Activated CD4-positive, alpha-beta memory T cell treated with anti-CD3 and anti-CD28 coated beads, Interleukin-2, amount 10 ng/mL, durations not matched to agents 7 days and 5 days (primary cell): ENCODE data around the gene ZNF837. TPM values are rescaled to one million over a fixed set of nuclear protein-coding genes. Genes with fewer than 3 reads are reported as not detected.
A peak's percentile ranks its signal among the peaks of the same experiment; 100 is the strongest.

ENCODE experiments used
- CTCF ChIA-PET: fragments of 350-600 bp; sonication (Branson Sonifier 250); formaldehyde crosslinking; loops from one replicate; lab custom pipeline; 2021; ENCODE audit warnings: antibody characterized with exemption, inconsistent platforms; lab: Charles Lee
- POLR2A ChIA-PET: fragments of 350-600 bp; sonication (Branson Sonifier 250); formaldehyde crosslinking; loops from one replicate; lab custom pipeline; 2021; ENCODE audit warnings: antibody characterized with exemption; lab: Charles Lee
- DNase-seq: peaks from one replicate; pipeline ENCODE4 v3.0.0-alpha.2; 2020
- H3K27ac Mint-ChIP-seq: one replicate; pipeline ENCODE4 v1.8.0; 2021; ENCODE audit warnings: mild to moderate bottlenecking, mixed read lengths
- H3K27me3 Mint-ChIP-seq: one replicate; pipeline ENCODE4 v1.8.0; 2021; ENCODE audit warnings: mixed read lengths
- H3K36me3 Mint-ChIP-seq: one replicate; pipeline ENCODE4 v1.8.0; 2021; ENCODE audit warnings: low read depth, mixed read lengths
- H3K4me1 Mint-ChIP-seq: one replicate; pipeline ENCODE4 v1.8.0; 2021; ENCODE audit warnings: mixed read lengths
- H3K4me3 Mint-ChIP-seq: one replicate; pipeline ENCODE4 v1.8.0; 2021; ENCODE audit warnings: mild to moderate bottlenecking, mixed read lengths
- H3K9me3 Mint-ChIP-seq: one replicate; pipeline ENCODE4 v1.8.0; 2021; ENCODE audit warnings: mixed read lengths
- total RNA-seq, 2 experiments: library from RNA; stranded (reverse); gene quantifications; one replicate each; pipeline ENCODE4 v1.2.3, GENCODE V29; 2021

ZNF837 gene
- total RNA-seq, 2 experiments from 2014 or later, result 1.7 TPM

- ChIA-PET POLR2A (no interaction called here), CTCF (no interaction called here)
- Mint-ChIP-seq H3K36me3 (no peaks in the 10 kb centered on the region), H3K4me1 (peaks cover 29% of the 10 kb centered on the region), H3K27ac (peak overlapping the region; percentile 74), H3K9me3 (no peaks in the 10 kb centered on the region), H3K4me3 (peak overlapping the region; percentile 80), H3K27me3 (no peaks in the 10 kb centered on the region)
- DNase-seq, result peak; percentile 99
Observed at GRCh38 chr19:58400916-58401839, 20.3 kb upstream of the ZNF837 start.

- Mint-ChIP-seq H3K9me3 (no peaks in the 10 kb centered on the region), H3K27ac (no peak overlapping the region), H3K4me1 (peaks cover 29% of the 10 kb centered on the region), H3K36me3 (peaks cover 3% of the 10 kb centered on the region), H3K27me3 (no peaks in the 10 kb centered on the region), H3K4me3 (peak overlapping the region; percentile 80)
- POLR2A ChIA-PET, result no interaction called here
- CTCF ChIA-PET, result no interaction called here
- no peak for DNase-seq
Observed at GRCh38 chr19:58400316-58400915, 19.6 kb upstream of the ZNF837 start.

GRCh38 chr19:58399903-58400302, 19.1 kb upstream of the ZNF837 start:
- ChIA-PET POLR2A (no interaction called here), CTCF (no interaction called here)
- H3K4me1 Mint-ChIP-seq, result peaks cover 30% of the 10 kb centered on the region

GRCh38 chr19:58398545-58398944, 17.7 kb upstream of the ZNF837 start:
- Mint-ChIP-seq H3K27me3 (no peaks in the 10 kb centered on the region), H3K4me1 (peaks cover 36% of the 10 kb centered on the region), H3K36me3 (peaks cover 19% of the 10 kb centered on the region), H3K9me3 (no peaks in the 10 kb centered on the region), H3K4me3 (no peak overlapping the region), H3K27ac (no peak overlapping the region)
- ChIA-PET POLR2A (interaction anchor here (2.4 kb wide), 1 partner anchor 11 kb away, joined by 10 read pairs; the partner anchor contains the start of gene RPS5), CTCF (no interaction called here)
- no peak for DNase-seq

More at GRCh38 chr19:58399903-58400302, 19.1 kb upstream of the ZNF837 start:
- no peaks in the 10 kb centered on the region for H3K27me3 Mint-ChIP-seq
- H3K36me3 Mint-ChIP-seq, result peaks cover 5% of the 10 kb centered on the region
- H3K9me3 Mint-ChIP-seq, result no peaks in the 10 kb centered on the region
- no peak for DNase-seq
- peak overlapping the region; percentile 32 for H3K4me3 Mint-ChIP-seq
- H3K27ac Mint-ChIP-seq, result no peak overlapping the region

- ChIA-PET POLR2A (interaction anchor here (2.4 kb wide), 1 partner anchor 11 kb away, joined by 10 read pairs; the partner anchor contains the start of gene RPS5), CTCF (no interaction called here)
- H3K27ac Mint-ChIP-seq, result no peak overlapping the region
- no peak overlapping the region for H3K4me3 Mint-ChIP-seq
- H3K36me3 Mint-ChIP-seq, result peaks cover 23% of the 10 kb centered on the region
- no peaks in the 10 kb centered on the region for H3K9me3 Mint-ChIP-seq
- peaks cover 35% of the 10 kb centered on the region for H3K4me1 Mint-ChIP-seq
- no peak for DNase-seq
- H3K27me3 Mint-ChIP-seq, result no peaks in the 10 kb centered on the region
Observed at GRCh38 chr19:58398087-58398486, 17.3 kb upstream of the ZNF837 start.

- no peaks in the 10 kb centered on the region for H3K9me3 Mint-ChIP-seq
- no peak overlapping the region for H3K4me3 Mint-ChIP-seq
- no peaks in the 10 kb centered on the region for H3K27me3 Mint-ChIP-seq
- H3K36me3 Mint-ChIP-seq, result peaks cover 28% of the 10 kb centered on the region
- ChIA-PET POLR2A (interaction anchor here (2.4 kb wide), 1 partner anchor 10 kb away, joined by 10 read pairs; the partner anchor contains the start of gene RPS5), CTCF (no interaction called here)
- no peak for DNase-seq
- H3K4me1 Mint-ChIP-seq, result peaks cover 38% of the 10 kb centered on the region
- H3K27ac Mint-ChIP-seq, result no peak overlapping the region
Observed at GRCh38 chr19:58397533-58398037, 16.8 kb upstream of the ZNF837 start.

- H3K4me1 Mint-ChIP-seq, result peaks cover 34% of the 10 kb centered on the region
- no peak overlapping the region for H3K4me3 Mint-ChIP-seq
- DNase-seq, result no peak
- POLR2A ChIA-PET, result interaction anchor here (1.8 to 2.4 kb wide), 2 partner anchors 10 kb away, joined by 6 to 10 read pairs; partner anchors contain the start of gene RPS5
- H3K27ac Mint-ChIP-seq, result no peak overlapping the region
- H3K36me3 Mint-ChIP-seq, result peaks cover 32% of the 10 kb centered on the region
- no peaks in the 10 kb centered on the region for H3K9me3 Mint-ChIP-seq
- CTCF ChIA-PET, result no interaction called here
- no peaks in the 10 kb centered on the region for H3K27me3 Mint-ChIP-seq
Observed at GRCh38 chr19:58396691-58397532, 16.1 kb upstream of the ZNF837 start.

GRCh38 chr19:58395979-58396627, 15.3 kb upstream of the ZNF837 start:
- Mint-ChIP-seq H3K4me3 (no peak overlapping the region), H3K27me3 (no peaks in the 10 kb centered on the region), H3K27ac (no peak overlapping the region), H3K4me1 (peaks cover 31% of the 10 kb centered on the region), H3K9me3 (no peaks in the 10 kb centered on the region), H3K36me3 (peaks cover 35% of the 10 kb centered on the region)
- DNase-seq, result no peak
- ChIA-PET CTCF (no interaction called here), POLR2A (interaction anchor here (1.8 kb wide), 1 partner anchor 9 kb away, joined by 6 read pairs; the partner anchor contains the start of gene RPS5)

- peaks cover 41% of the 10 kb centered on the region for H3K36me3 Mint-ChIP-seq
- H3K27me3 Mint-ChIP-seq, result no peaks in the 10 kb centered on the region
- no peak within 1 kb of the TSS for H3K27ac Mint-ChIP-seq
- no peak for DNase-seq
- H3K4me3 Mint-ChIP-seq, result no peak within 1 kb of the TSS
- ChIA-PET CTCF (interaction anchor here (0.6 kb wide), 1 partner anchor 159 kb away, joined by 7 read pairs; no protein-coding TSS in a partner anchor), POLR2A (interaction anchor here (1.2 to 1.8 kb wide), 2 partner anchors 8 to 33 kb away, joined by 4 to 6 read pairs; partner anchors contain the start of genes RPS5 and ZNF497)
- H3K9me3 Mint-ChIP-seq, result no peaks in the 10 kb centered on the region
- peaks cover 30% of the 10 kb centered on the region for H3K4me1 Mint-ChIP-seq
Observed at GRCh38 chr19:58395220-58395978, 14.6 kb upstream of the ZNF837 start, which contains the start of gene RNF225. Gene RNF225, plus strand, starts transcription at chr19:58395656. Its CDS starts 434 bp downstream, at chr19:58396090.

- no peaks in the 10 kb centered on the region for H3K9me3 Mint-ChIP-seq
- H3K4me3 Mint-ChIP-seq, result no peak overlapping the region
- no peak overlapping the region for H3K27ac Mint-ChIP-seq
- ChIA-PET POLR2A (interaction anchor here (1.2 to 1.8 kb wide), 2 partner anchors 8 to 32 kb away, joined by 4 to 6 read pairs; partner anchors contain the start of genes RPS5 and ZNF497), CTCF (interaction anchor here (0.6 kb wide), 1 partner anchor 159 kb away, joined by 7 read pairs; no protein-coding TSS in a partner anchor)
- H3K27me3 Mint-ChIP-seq, result no peaks in the 10 kb centered on the region
- peaks cover 28% of the 10 kb centered on the region for H3K4me1 Mint-ChIP-seq
- no peak for DNase-seq
- peaks cover 45% of the 10 kb centered on the region for H3K36me3 Mint-ChIP-seq
Observed at GRCh38 chr19:58394821-58395219, 14.0 kb upstream of the ZNF837 start.

- POLR2A ChIA-PET, result no interaction called here
- Mint-ChIP-seq H3K36me3 (peaks cover 53% of the 10 kb centered on the region), H3K4me1 (peaks cover 35% of the 10 kb centered on the region), H3K27me3 (no peaks in the 10 kb centered on the region), H3K9me3 (no peaks in the 10 kb centered on the region), H3K4me3 (no peak overlapping the region), H3K27ac (no peak overlapping the region)
- CTCF ChIA-PET, result no interaction called here
- no peak for DNase-seq
Observed at GRCh38 chr19:58393725-58394033, 12.8 kb upstream of the ZNF837 start.
